HEK293 (cell line): ENCODE measurements around the gene HHAT.

Experiments used
- CTCF ChIA-PET: fragments of 350-600 bp; formaldehyde crosslinking; extraction: SDS; loops from one replicate; lab custom pipeline; 2021; ENCODE audit warnings: antibody characterized with exemption; lab: Yijun Ruan, JAX
- POLR2A ChIA-PET: fragments of 300-600 bp; formaldehyde crosslinking; extraction: SDS; loops from one replicate; lab custom pipeline; 2020; ENCODE audit warnings: antibody characterized with exemption, inconsistent platforms; lab: Yijun Ruan, JAX
- H3K27ac ChIP-seq: fragments of 200-500 bp; sonication (Bioruptor generic); 2 replicates; pipeline ENCODE4 v1.5.1; 2014; ENCODE audit warnings: low read depth, low read length, control low read depth, inconsistent platforms; ENCODE audit errors: extremely low read depth
- H3K36me3 ChIP-seq, 2 experiments: fragments of 200-500 bp in 1 of 2; sonication (Bioruptor generic) in 1 of 2; 1 replicate in 1 of 2; 2 replicates in 1 of 2; pipeline ENCODE4 v1.5.1; 2014 to 2017; ENCODE audit warnings: inconsistent platforms in 2 of 2, low read length in 2 of 2; ENCODE audit not compliant: control insufficient read depth in 2 of 2, insufficient read depth in 1 of 2
- H3K4me1 ChIP-seq: fragments of 200-500 bp; sonication (Bioruptor generic); 2 replicates; pipeline ENCODE4 v1.5.1; 2014; ENCODE audit warnings: mild to moderate bottlenecking, low read length, inconsistent platforms; ENCODE audit not compliant: control insufficient read depth, insufficient read depth
- H3K4me3 ChIP-seq: 2 replicates; pipeline ENCODE4 v1.5.1; 2011; ENCODE audit warnings: low read depth, mild to moderate bottlenecking, control low read depth, low read length, moderate library complexity
- H3K9me3 ChIP-seq: fragments of 200-500 bp; sonication (Bioruptor generic); 2 replicates; pipeline ENCODE4 v1.5.1; 2014; ENCODE audit warnings: low read depth, low read length, inconsistent platforms; ENCODE audit not compliant: control insufficient read depth, insufficient read depth
- FEZF1 ChIP-seq: fragments of 450-650 bp; formaldehyde crosslinking; IDR thresholded peaks from 2 replicates; pipeline ENCODE4 v1.5.1; 2016; ENCODE audit warnings: missing biosample characterization, missing genetic modification characterization
- GLI2 ChIP-seq: fragments of 450-650 bp; formaldehyde crosslinking; IDR thresholded peaks from 2 replicates; pipeline ENCODE4; 2017; ENCODE audit warnings: missing biosample characterization, missing genetic modification characterization, low read depth, borderline replicate concordance
- KLF7 ChIP-seq: fragments of 450-650 bp; formaldehyde crosslinking; IDR thresholded peaks from 2 replicates; pipeline ENCODE4 v1.5.1; 2016; ENCODE audit warnings: missing biosample characterization, missing genetic modification characterization, borderline replicate concordance
- OVOL3 ChIP-seq: fragments of 450-650 bp; formaldehyde crosslinking; IDR thresholded peaks from 2 replicates; pipeline ENCODE4 v1.5.1; 2016; ENCODE audit warnings: missing biosample characterization, missing genetic modification characterization
- SCRT1 ChIP-seq: fragments of 450-650 bp; formaldehyde crosslinking; IDR thresholded peaks from 2 replicates; pipeline ENCODE4 v1.5.1; 2016; ENCODE audit warnings: missing biosample characterization, missing genetic modification characterization, borderline replicate concordance
- YY2 ChIP-seq: fragments of 450-650 bp; formaldehyde crosslinking; IDR thresholded peaks from 2 replicates; pipeline ENCODE4 v1.5.1; 2016; ENCODE audit warnings: missing biosample characterization, missing genetic modification characterization
- ZNF560 ChIP-seq: fragments of 450-650 bp; formaldehyde crosslinking; IDR thresholded peaks from 2 replicates; pipeline ENCODE4 v1.5.1; 2017; ENCODE audit warnings: missing biosample characterization, missing genetic modification characterization, borderline replicate concordance
- ZNF596 ChIP-seq: fragments of 450-650 bp; IDR thresholded peaks from 2 replicates; pipeline ENCODE4 v1.5.0; 2018; ENCODE audit warnings: missing biosample characterization, mild to moderate bottlenecking, missing genetic modification characterization, moderate library complexity
- ZNF626 ChIP-seq: fragments of 450-650 bp; sonication (Bioruptor Pico); formaldehyde crosslinking; IDR thresholded peaks from 2 replicates; pipeline ENCODE4 v1.5.1; 2018; ENCODE audit warnings: missing biosample characterization, missing genetic modification characterization, inconsistent platforms
- TF ChIP-seq, protein P1 (sequence below): fragments of 450-650 bp; formaldehyde crosslinking; IDR thresholded peaks from 2 replicates; pipeline ENCODE4 v1.5.1; 2017; ENCODE audit warnings: missing biosample characterization, missing genetic modification characterization
- TF ChIP-seq, protein P2 (sequence below): fragments of 450-650 bp; formaldehyde crosslinking; IDR thresholded peaks from 2 replicates; pipeline ENCODE4 v1.5.1; 2016; ENCODE audit warnings: missing biosample characterization, missing genetic modification characterization
- TF ChIP-seq, protein P3 (sequence below): fragments of 450-650 bp; formaldehyde crosslinking; IDR thresholded peaks from 2 replicates; pipeline ENCODE4 v1.5.1; 2016; ENCODE audit warnings: missing biosample characterization, missing genetic modification characterization
- TF ChIP-seq, protein P4 (sequence below): fragments of 450-650 bp; formaldehyde crosslinking; IDR thresholded peaks from 2 replicates; pipeline ENCODE4 v1.5.1; 2016; ENCODE audit warnings: missing biosample characterization, missing genetic modification characterization
- TF ChIP-seq, protein P5 (sequence below): fragments of 450-650 bp; formaldehyde crosslinking; IDR thresholded peaks from 2 replicates; pipeline ENCODE4 v1.5.1; 2016; ENCODE audit warnings: missing biosample characterization, missing genetic modification characterization, low read depth

The HHAT gene

DNA sequence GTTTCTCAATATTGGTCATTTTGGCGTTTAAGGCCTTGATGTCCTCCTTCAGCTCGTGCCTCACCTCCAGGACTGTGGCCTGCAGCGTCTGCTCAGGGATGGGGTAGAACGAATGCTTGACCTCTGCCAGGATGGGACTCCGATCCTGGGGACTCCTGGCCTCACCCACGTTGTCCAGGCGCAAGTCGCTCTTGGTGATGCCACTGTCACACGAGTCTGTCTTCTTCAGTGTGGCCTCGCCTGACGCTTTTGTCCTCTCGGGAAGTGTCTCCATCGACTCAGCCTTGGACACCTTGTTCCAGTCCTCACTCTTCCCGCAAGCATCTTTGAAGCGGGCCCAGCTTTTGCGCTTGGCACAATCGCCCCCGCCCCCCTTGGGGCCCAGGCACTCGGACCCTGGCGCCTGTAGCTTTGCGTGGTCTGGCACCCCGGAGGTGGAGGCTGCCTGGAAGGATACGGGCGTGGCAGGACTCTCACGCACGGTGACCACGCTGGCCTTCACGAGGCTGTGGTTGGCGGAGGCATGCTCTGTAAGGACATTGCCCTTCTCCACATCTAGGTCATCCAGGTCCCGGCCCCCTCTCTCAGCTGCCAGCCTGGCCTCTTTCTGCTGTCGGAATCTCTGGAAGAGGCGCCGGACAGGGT is 354.8 kb downstream of the HHAT start:
- TF ChIP-seq KLF7 (no peak), FEZF1 (tag by site-specific recombination) (no peak), ZNF560 (tag by site-specific recombination) (no peak), ZNF626 (tag by site-specific recombination) (no peak), ZNF596 (tag by site-specific recombination) (no peak), SCRT1 (tag by site-specific recombination) (no peak), GLI2 (tag by site-specific recombination) (no peak), OVOL3 (tag by site-specific recombination) (no peak), YY2 (tag by site-specific recombination) (no peak)
- TF ChIP-seq, protein P1, sequence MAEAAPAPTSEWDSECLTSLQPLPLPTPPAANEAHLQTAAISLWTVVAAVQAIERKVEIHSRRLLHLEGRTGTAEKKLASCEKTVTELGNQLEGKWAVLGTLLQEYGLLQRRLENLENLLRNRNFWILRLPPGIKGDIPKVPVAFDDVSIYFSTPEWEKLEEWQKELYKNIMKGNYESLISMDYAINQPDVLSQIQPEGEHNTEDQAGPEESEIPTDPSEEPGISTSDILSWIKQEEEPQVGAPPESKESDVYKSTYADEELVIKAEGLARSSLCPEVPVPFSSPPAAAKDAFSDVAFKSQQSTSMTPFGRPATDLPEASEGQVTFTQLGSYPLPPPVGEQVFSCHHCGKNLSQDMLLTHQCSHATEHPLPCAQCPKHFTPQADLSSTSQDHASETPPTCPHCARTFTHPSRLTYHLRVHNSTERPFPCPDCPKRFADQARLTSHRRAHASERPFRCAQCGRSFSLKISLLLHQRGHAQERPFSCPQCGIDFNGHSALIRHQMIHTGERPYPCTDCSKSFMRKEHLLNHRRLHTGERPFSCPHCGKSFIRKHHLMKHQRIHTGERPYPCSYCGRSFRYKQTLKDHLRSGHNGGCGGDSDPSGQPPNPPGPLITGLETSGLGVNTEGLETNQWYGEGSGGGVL (tag by site-specific recombination): no peak
- TF ChIP-seq, protein P2, sequence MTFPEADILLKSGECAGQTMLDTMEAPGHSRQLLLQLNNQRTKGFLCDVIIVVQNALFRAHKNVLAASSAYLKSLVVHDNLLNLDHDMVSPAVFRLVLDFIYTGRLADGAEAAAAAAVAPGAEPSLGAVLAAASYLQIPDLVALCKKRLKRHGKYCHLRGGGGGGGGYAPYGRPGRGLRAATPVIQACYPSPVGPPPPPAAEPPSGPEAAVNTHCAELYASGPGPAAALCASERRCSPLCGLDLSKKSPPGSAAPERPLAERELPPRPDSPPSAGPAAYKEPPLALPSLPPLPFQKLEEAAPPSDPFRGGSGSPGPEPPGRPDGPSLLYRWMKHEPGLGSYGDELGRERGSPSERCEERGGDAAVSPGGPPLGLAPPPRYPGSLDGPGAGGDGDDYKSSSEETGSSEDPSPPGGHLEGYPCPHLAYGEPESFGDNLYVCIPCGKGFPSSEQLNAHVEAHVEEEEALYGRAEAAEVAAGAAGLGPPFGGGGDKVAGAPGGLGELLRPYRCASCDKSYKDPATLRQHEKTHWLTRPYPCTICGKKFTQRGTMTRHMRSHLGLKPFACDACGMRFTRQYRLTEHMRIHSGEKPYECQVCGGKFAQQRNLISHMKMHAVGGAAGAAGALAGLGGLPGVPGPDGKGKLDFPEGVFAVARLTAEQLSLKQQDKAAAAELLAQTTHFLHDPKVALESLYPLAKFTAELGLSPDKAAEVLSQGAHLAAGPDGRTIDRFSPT (tag by site-specific recombination): no peak
- TF ChIP-seq, protein P3, sequence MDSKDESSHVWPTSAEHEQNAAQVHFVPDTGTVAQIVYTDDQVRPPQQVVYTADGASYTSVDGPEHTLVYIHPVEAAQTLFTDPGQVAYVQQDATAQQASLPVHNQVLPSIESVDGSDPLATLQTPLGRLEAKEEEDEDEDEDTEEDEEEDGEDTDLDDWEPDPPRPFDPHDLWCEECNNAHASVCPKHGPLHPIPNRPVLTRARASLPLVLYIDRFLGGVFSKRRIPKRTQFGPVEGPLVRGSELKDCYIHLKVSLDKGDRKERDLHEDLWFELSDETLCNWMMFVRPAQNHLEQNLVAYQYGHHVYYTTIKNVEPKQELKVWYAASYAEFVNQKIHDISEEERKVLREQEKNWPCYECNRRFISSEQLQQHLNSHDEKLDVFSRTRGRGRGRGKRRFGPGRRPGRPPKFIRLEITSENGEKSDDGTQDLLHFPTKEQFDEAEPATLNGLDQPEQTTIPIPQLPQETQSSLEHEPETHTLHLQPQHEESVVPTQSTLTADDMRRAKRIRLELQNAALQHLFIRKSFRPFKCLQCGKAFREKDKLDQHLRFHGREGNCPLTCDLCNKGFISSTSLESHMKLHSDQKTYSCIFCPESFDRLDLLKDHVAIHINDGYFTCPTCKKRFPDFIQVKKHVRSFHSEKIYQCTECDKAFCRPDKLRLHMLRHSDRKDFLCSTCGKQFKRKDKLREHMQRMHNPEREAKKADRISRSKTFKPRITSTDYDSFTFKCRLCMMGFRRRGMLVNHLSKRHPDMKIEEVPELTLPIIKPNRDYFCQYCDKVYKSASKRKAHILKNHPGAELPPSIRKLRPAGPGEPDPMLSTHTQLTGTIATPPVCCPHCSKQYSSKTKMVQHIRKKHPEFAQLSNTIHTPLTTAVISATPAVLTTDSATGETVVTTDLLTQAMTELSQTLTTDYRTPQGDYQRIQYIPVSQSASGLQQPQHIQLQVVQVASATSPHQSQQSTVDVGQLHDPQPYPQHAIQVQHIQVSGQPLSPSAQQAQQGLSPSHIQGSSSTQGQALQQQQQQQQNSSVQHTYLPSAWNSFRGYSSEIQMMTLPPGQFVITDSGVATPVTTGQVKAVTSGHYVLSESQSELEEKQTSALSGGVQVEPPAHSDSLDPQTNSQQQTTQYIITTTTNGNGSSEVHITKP (tag by site-specific recombination): no peak
- TF ChIP-seq, protein P4, sequence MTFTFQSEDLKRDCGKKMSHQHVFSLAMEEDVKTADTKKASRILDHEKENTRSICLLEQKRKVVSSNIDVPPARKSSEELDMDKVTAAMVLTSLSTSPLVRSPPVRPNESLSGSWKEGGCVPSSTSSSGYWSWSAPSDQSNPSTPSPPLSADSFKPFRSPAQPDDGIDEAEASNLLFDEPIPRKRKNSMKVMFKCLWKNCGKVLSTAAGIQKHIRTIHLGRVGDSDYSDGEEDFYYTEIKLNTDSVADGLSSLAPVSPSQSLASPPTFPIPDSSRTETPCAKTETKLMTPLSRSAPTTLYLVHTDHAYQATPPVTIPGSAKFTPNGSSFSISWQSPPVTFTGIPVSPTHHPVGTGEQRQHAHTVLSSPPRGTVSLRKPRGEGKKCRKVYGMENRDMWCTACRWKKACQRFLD (tag by site-specific recombination): no peak
- TF ChIP-seq, protein P5, sequence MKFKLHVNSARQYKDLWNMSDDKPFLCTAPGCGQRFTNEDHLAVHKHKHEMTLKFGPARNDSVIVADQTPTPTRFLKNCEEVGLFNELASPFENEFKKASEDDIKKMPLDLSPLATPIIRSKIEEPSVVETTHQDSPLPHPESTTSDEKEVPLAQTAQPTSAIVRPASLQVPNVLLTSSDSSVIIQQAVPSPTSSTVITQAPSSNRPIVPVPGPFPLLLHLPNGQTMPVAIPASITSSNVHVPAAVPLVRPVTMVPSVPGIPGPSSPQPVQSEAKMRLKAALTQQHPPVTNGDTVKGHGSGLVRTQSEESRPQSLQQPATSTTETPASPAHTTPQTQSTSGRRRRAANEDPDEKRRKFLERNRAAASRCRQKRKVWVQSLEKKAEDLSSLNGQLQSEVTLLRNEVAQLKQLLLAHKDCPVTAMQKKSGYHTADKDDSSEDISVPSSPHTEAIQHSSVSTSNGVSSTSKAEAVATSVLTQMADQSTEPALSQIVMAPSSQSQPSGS (tag by site-specific recombination): no peak
- TF ChIP-seq, all 188 proteins: peak for 0
- Histone ChIP-seq H3K4me1 (no peaks in the 10 kb centered on the region), H3K4me3 (no peak overlapping the region), H3K36me3 (no peaks in the 10 kb centered on the region), H3K27ac (no peak overlapping the region), H3K9me3 (no peaks in the 10 kb centered on the region)
- CTCF ChIA-PET: no interaction called here
- POLR2A ChIA-PET: no interaction called here
